ENCODE data around the gene TMEM45B. TPM values are rescaled to one million over a fixed set of nuclear protein-coding genes. Genes with fewer than 3 reads are reported as not detected.
A peak's percentile ranks its signal among the peaks of the same experiment; 100 is the strongest.
"Not testable (repeated sequence)": the region's sequence is repeated elsewhere in the genome, so short reads cannot be mapped to it uniquely, and the experiment has no call there.

The TMEM45B gene
- total RNA-seq, 1 donor = not detected

DNA sequence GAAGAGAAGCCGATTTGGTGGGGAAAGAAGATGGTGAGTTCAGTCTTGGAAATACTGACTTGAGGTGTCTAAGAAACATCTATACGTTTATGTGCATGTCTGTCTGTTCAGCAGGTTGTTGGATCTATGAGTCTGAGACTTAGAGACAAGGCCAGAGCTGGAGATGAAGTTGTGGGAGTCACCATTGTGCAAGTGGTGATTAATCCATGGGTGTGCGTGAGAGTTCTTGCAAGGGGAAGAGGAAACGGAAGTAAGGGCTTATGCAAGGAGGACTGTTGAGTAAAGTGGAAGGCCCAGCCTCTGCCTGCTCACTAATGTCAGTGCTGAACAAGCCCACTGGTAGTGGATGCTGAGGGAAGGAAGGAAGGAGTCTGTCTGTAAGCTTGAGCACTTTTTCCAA lies 9.7 kb downstream of the TMEM45B start:
- Histone ChIP-seq H4K20me1 (ENCODE audit: insufficient read depth, low read length) (no peaks in the 10 kb centered on the region), H3K9me3 (ENCODE audit: low read depth, low read length) (no peaks in the 10 kb centered on the region), H3K4me2 (ENCODE audit: insufficient read depth, low read length) (no peak overlapping the region), H3K36me3 (ENCODE audit: insufficient read depth, low read length) (no peaks in the 10 kb centered on the region), H2AFZ (ENCODE audit: low read length) (no peak overlapping the region), H3K79me2 (ENCODE audit: insufficient read depth, low read length) (no peaks in the 10 kb centered on the region), H3K4me3 (ENCODE audit: insufficient read depth, low read length) (no peak overlapping the region), H3K27ac (ENCODE audit: low read depth, low read length) (no peak overlapping the region), H3K4me1 (ENCODE audit: insufficient read depth, low read length) (no peaks in the 10 kb centered on the region), H3K27me3 (ENCODE audit: insufficient read depth, low read length) (no peaks in the 10 kb centered on the region)
- TF ChIP-seq, protein P1, sequence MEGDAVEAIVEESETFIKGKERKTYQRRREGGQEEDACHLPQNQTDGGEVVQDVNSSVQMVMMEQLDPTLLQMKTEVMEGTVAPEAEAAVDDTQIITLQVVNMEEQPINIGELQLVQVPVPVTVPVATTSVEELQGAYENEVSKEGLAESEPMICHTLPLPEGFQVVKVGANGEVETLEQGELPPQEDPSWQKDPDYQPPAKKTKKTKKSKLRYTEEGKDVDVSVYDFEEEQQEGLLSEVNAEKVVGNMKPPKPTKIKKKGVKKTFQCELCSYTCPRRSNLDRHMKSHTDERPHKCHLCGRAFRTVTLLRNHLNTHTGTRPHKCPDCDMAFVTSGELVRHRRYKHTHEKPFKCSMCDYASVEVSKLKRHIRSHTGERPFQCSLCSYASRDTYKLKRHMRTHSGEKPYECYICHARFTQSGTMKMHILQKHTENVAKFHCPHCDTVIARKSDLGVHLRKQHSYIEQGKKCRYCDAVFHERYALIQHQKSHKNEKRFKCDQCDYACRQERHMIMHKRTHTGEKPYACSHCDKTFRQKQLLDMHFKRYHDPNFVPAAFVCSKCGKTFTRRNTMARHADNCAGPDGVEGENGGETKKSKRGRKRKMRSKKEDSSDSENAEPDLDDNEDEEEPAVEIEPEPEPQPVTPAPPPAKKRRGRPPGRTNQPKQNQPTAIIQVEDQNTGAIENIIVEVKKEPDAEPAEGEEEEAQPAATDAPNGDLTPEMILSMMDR (IDR thresholded peaks at IDR 0.05; ENCODE audit: extremely low read depth, low read depth, low read length) = no peak
- peak; percentile 64 for DNase-seq (ENCODE audit: insufficient read length, low spot score, missing footprints)

DNA sequence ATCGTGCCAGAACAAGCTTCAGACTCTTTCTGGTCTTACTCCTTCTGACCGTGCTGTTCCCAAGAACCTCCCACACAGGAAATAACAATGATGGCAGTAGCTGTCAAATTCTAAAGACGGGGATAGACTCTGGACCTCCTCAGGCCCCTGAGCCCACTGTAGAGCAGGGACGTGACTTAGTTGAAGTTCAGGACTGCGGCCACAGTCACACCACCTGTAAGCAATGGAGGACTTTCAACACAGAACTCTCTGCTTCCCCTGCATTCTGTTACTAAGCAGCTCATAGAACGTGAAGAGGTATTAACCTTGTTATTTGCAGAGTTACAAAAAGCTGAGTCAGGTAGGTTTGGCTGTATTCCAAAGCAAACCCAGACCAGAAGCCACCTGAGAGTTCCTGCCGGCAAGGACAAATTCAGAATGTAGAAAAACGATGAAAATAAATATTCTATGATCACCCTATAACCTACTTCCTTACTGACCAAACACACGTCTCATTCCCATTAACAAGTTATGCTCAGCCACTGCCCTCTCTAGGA lies 12.7 kb downstream of the TMEM45B start:
- H3K4me1 ChIP-seq (ENCODE audit: insufficient read depth, low read length) = no peaks in the 10 kb centered on the region
- no peak overlapping the region for H3K4me2 ChIP-seq (ENCODE audit: insufficient read depth, low read length)
- H4K20me1 ChIP-seq (ENCODE audit: insufficient read depth, low read length) = no peaks in the 10 kb centered on the region
- DNase-seq (ENCODE audit: insufficient read length, low spot score, missing footprints) = no peak
- no peak overlapping the region for H3K27ac ChIP-seq (ENCODE audit: low read depth, low read length)
- H3K36me3 ChIP-seq (ENCODE audit: insufficient read depth, low read length) = no peaks in the 10 kb centered on the region
- no peaks in the 10 kb centered on the region for H3K27me3 ChIP-seq (ENCODE audit: insufficient read depth, low read length)
- H3K4me3 ChIP-seq (ENCODE audit: insufficient read depth, low read length) = no peak overlapping the region
- TF ChIP-seq, protein P1 (IDR thresholded peaks at IDR 0.05; ENCODE audit: extremely low read depth, low read depth, low read length) = no peak
- H3K79me2 ChIP-seq (ENCODE audit: insufficient read depth, low read length) = no peaks in the 10 kb centered on the region
- no peaks in the 10 kb centered on the region for H3K9me3 ChIP-seq (ENCODE audit: low read depth, low read length)
- peak overlapping the region; percentile 31 for H2AFZ ChIP-seq (ENCODE audit: low read length)

DNA sequence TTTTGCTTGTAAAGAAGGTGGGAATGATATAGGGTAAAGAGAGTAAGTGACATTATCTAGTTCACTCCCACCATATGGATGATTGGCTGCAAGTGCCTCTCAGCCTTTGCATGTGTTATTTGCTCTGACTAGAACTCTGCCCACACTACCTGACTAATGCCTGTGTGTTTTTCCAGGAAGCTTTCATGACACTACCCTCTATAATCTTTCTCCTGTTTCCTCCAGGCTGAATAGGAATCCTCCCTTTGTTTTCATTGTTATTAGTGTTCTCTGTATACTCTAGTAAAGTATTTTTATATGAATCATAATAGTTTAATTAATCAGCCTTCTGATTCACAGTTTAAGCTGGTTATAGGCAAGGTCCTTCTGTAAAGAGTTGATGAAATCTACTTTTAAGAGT lies 13.8 kb downstream of the TMEM45B start:
- H3K9me3 ChIP-seq (ENCODE audit: low read depth, low read length); H3K4me3 ChIP-seq (ENCODE audit: insufficient read depth, low read length); H3K27ac ChIP-seq (ENCODE audit: low read depth, low read length); DNase-seq (ENCODE audit: insufficient read length, low spot score, missing footprints); H3K4me2 ChIP-seq (ENCODE audit: insufficient read depth, low read length); H3K27me3 ChIP-seq (ENCODE audit: insufficient read depth, low read length); H3K4me1 ChIP-seq (ENCODE audit: insufficient read depth, low read length); H2AFZ ChIP-seq (ENCODE audit: low read length); H4K20me1 ChIP-seq (ENCODE audit: insufficient read depth, low read length); H3K79me2 ChIP-seq (ENCODE audit: insufficient read depth, low read length); H3K36me3 ChIP-seq (ENCODE audit: insufficient read depth, low read length): not testable (repeated sequence)

DNA sequence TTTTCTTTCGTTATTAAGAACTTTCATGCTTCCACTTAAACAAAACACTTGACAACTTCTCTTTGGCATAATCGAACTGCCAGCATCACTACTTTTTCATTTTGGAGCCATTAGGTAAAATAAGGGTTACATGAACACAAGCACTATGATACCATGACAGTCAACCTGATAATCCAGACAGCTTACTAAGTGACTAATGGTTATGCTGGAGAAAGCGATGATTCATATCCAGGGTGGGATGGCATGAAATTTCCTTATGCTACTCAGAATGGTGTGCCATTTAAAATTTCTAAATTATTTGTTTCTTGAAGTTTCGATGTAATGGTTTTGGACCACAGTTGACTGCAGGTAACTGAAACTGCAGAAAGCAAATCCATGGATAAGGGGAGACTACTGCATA lies 15.6 kb downstream of the TMEM45B start:
- H3K4me2 ChIP-seq (ENCODE audit: insufficient read depth, low read length); H4K20me1 ChIP-seq (ENCODE audit: insufficient read depth, low read length); H3K27ac ChIP-seq (ENCODE audit: low read depth, low read length); H3K79me2 ChIP-seq (ENCODE audit: insufficient read depth, low read length); H3K4me3 ChIP-seq (ENCODE audit: insufficient read depth, low read length); DNase-seq (ENCODE audit: insufficient read length, low spot score, missing footprints); H3K9me3 ChIP-seq (ENCODE audit: low read depth, low read length); H2AFZ ChIP-seq (ENCODE audit: low read length); H3K4me1 ChIP-seq (ENCODE audit: insufficient read depth, low read length); H3K36me3 ChIP-seq (ENCODE audit: insufficient read depth, low read length); H3K27me3 ChIP-seq (ENCODE audit: insufficient read depth, low read length): not testable (repeated sequence)

DNA sequence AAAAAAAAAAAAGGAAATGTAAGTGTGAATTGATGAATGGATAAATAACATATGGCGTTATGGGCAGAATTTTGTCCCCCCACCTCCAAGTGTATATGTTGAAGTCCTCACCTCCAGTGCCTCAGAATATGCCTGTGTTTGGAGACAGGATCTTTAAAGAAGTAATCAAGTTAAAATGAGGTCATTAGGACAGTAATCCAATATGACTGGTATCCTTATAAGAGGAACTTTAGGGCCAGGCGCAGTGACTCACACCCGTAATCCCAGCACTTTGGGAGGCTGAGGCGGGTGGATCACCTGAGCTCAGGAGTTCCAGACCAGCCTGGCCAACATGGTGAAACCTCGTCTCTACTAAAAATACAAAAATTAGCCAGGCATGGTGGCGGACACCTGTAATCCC lies 17.6 kb downstream of the TMEM45B start:
- not testable (repeated sequence) for H3K27ac ChIP-seq (ENCODE audit: low read depth, low read length); H3K4me3 ChIP-seq (ENCODE audit: insufficient read depth, low read length); H3K36me3 ChIP-seq (ENCODE audit: insufficient read depth, low read length); H3K79me2 ChIP-seq (ENCODE audit: insufficient read depth, low read length); DNase-seq (ENCODE audit: insufficient read length, low spot score, missing footprints); H3K27me3 ChIP-seq (ENCODE audit: insufficient read depth, low read length); H3K4me1 ChIP-seq (ENCODE audit: insufficient read depth, low read length); H3K9me3 ChIP-seq (ENCODE audit: low read depth, low read length); H2AFZ ChIP-seq (ENCODE audit: low read length); H4K20me1 ChIP-seq (ENCODE audit: insufficient read depth, low read length); H3K4me2 ChIP-seq (ENCODE audit: insufficient read depth, low read length)

DNA sequence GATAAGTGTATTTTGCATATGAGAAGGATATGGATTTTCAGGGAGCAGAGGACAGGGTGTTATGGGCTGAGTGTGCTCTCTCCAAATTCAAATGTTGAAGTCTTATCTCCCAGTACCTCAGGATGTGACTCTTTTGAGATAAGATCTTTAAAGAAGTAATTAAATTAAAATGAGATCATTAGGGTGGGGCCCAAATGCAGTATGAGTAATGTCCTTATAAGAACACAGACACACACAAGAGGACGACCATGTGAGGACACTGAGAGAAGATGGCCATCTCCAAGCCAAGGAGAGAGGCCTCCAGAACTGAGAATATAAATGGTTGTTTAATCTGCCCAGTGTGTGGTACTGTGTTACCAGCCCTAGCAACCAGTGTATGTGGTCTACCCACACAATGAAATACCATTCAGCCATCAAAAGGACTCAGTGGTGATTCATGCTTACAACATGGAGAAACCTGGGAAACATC lies 20.8 kb downstream of the TMEM45B start:
- H3K4me1 ChIP-seq (ENCODE audit: insufficient read depth, low read length); H3K36me3 ChIP-seq (ENCODE audit: insufficient read depth, low read length); H4K20me1 ChIP-seq (ENCODE audit: insufficient read depth, low read length); H3K4me3 ChIP-seq (ENCODE audit: insufficient read depth, low read length); H2AFZ ChIP-seq (ENCODE audit: low read length); H3K79me2 ChIP-seq (ENCODE audit: insufficient read depth, low read length); H3K27ac ChIP-seq (ENCODE audit: low read depth, low read length); H3K9me3 ChIP-seq (ENCODE audit: low read depth, low read length); H3K27me3 ChIP-seq (ENCODE audit: insufficient read depth, low read length); H3K4me2 ChIP-seq (ENCODE audit: insufficient read depth, low read length); DNase-seq (ENCODE audit: insufficient read length, low spot score, missing footprints): not testable (repeated sequence)

Data from osteoblast (primary cell).